ENCODE data around the gene RBL2. TPM values are rescaled to one million over a fixed set of nuclear protein-coding genes. Genes with fewer than 3 reads are reported as not detected.

Gene RBL2
- total RNA-seq, 8 experiments from 2014 or later, result 16.9 to 57.5 (median 29.7) TPM

DNA sequence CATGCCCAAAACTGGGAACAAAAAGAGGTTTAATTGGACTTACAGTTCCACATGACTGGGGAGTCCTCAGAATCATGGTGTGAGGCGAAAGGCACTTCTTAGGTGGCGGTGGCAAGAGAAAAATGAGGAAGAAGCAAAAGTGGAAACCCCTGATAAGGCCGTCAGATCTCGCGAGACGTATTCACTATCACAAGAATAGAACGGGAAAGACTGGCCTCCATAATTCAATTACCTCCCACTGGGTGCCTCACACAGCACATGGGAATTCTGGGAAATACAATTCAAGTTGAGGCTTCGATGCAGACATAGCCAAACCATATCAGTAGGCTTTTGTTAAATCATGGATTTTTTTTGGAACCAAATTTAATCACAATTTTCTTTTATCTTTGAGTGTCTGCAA lies 24.4 kb downstream of the RBL2 start:
- 90 to 100% (median 98%) methylated on average over 2 to 8 of the region's 8 CpGs; no CpG with 5 or more reads in 2 of the 10 experiments for WGBS, 10 experiments
- Histone ChIP-seq H3K27ac (no peak overlapping the region), H3K4me1 (replicated peaks in 1 of 2) (no peaks in the 10 kb centered on the region), H3K4me3 (no peak overlapping the region)
- in situ Hi-C loops (cut with MboI; ENCODE audit: low pct_unique_long_range_greater_than_20kb in 2 of 9, low sequenced_read_pairs in 9 of 9, unreplicated experiment in 9 of 9), result loop anchor here in 1 of 9 experiments (25.0 kb wide), 1 partner anchor 171 kb away; no protein-coding TSS in a partner anchor
- ATAC-seq (replicated peaks in 6 of 8), result peak in 1 of 8 experiments; percentile 52

DNA sequence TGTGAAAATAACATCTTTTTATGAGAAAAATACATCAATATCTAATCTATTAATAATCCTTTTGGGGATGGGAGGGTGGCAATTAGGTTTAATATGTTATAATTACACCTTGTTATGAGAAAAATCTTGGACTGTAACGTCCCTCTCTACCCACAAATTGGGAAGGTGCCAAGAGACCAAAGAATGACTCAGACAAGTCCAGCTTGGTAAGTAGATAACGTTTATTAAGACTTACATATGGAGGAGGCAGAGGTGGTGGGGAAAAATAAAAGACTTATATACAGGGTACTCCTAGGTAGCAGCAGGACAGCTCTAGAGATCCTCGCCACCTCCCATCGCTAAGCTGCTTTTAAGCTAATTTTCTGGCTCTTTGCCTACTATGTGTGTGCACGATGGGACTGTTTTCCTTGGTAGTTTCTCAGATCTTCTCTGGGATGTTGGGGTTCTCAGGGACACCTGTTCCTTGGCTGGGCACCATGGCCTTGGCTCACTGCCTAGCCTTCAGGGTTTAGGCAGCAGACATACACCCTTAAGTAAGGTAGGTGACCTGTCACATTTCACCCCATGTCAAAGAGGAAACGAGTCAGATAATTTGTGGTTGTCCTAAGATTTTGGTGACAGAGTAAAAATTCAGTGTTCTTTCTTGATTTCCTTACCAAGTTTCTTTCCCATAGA lies 31.5 kb downstream of the RBL2 start:
- in situ Hi-C loops (cut with MboI; ENCODE audit: low pct_unique_long_range_greater_than_20kb in 2 of 9, low sequenced_read_pairs in 9 of 9, unreplicated experiment in 9 of 9), result loop anchor here in 1 of 9 experiments (25.0 kb wide), 1 partner anchor 178 kb away; no protein-coding TSS in a partner anchor
- ATAC-seq (replicated peaks in 6 of 8), result no peak
- Histone ChIP-seq H3K4me3 (no peak overlapping the region), H3K4me1 (replicated peaks in 1 of 2) (no peaks in the 10 kb centered on the region), H3K27ac (no peak overlapping the region)
- 55 to 100% (median 86%) methylated on average over 1 to 5 of the region's 6 CpGs for WGBS, 10 experiments

DNA sequence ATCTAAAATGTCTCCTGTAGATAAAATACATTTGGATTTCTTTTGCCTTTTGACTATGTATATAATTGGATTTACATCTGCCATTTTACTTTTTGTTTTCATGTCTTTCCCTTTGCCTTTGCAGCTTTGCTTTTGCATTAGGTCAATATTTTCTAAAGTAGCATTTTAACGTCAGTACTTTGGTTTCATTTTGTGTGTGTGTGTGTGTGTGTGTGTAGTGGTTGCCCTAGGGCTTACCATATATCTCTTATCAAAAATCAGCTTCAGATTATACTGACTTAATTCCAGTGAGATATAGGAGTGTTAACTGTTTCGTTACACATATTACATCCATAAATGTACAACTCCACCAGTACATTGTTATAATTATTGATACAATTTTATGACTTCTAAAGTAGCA lies 42.6 kb downstream of the RBL2 start:
- in situ Hi-C loops (cut with MboI; ENCODE audit: low pct_unique_long_range_greater_than_20kb in 2 of 9, low sequenced_read_pairs in 9 of 9, unreplicated experiment in 9 of 9), result no loop called here
- 82 to 100% (median 94%) methylated on average over 1 to 2 of the region's 2 CpGs; no CpG with 5 or more reads in 1 of the 10 experiments for WGBS, 10 experiments
- H3K4me1 ChIP-seq (replicated peaks in 1 of 2), result no peaks in the 10 kb centered on the region
- no peak for ATAC-seq (replicated peaks in 6 of 8)
- H3K27ac ChIP-seq, result no peak overlapping the region
- H3K4me3 ChIP-seq, result no peak overlapping the region

DNA sequence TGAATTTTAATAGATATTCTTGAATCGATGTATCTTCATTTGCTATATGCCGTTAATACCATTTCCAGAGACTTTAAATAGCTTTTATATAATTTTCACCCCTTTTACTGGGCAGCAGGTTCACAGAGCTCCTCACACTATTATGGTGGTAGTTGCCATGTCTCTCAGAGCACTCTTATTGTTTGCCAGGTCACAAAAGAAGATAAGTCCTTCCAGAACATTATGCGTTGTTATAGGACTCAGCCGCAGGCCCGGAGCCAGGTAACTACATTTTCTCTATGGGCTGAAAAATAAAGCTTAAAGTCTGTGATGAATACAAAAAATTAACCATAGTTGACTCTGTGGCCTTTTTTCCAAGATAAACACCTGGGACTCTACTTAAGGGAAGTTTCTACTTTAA lies 44.7 kb downstream of the RBL2 start:
- ATAC-seq (replicated peaks in 6 of 8), result no peak
- WGBS, 10 experiments, result 84 to 100% (median 96%) methylated on average over 2 to 5 of the region's 5 CpGs; no CpG with 5 or more reads in 2 of the 10 experiments
- Histone ChIP-seq H3K27ac (no peak overlapping the region), H3K4me1 (replicated peaks in 1 of 2) (no peaks in the 10 kb centered on the region), H3K4me3 (no peak overlapping the region)
- in situ Hi-C loops (cut with MboI; ENCODE audit: low pct_unique_long_range_greater_than_20kb in 2 of 9, low sequenced_read_pairs in 9 of 9, unreplicated experiment in 9 of 9), result no loop called here

DNA sequence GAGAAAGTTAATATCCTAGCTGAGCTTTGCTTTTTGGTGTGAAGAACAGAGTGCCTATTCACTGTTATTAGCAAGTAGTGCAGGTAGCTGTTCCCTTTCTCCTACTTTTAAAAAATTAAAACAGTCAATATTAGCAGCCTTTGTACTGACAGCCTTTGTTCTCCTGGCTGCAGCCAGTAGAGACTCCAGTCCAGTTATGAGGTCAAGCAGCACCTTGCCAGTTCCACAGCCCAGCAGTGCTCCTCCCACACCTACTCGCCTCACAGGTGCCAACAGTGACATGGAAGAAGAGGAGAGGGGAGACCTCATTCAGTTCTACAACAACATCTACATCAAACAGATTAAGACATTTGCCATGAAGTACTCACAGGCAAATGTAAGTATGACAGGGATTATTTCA lies 46.1 kb downstream of the RBL2 start:
- H3K4me1 ChIP-seq (replicated peaks in 1 of 2), result no peaks in the 10 kb centered on the region
- no peak overlapping the region for H3K27ac ChIP-seq
- no peak for ATAC-seq (replicated peaks in 6 of 8)
- H3K4me3 ChIP-seq, result no peak overlapping the region
- 100% methylated on average over 1 of the region's 1 CpG; no CpG with 5 or more reads in 8 of the 10 experiments for WGBS, 10 experiments
- in situ Hi-C loops (cut with MboI; ENCODE audit: low pct_unique_long_range_greater_than_20kb in 2 of 9, low sequenced_read_pairs in 9 of 9, unreplicated experiment in 9 of 9), result no loop called here

DNA sequence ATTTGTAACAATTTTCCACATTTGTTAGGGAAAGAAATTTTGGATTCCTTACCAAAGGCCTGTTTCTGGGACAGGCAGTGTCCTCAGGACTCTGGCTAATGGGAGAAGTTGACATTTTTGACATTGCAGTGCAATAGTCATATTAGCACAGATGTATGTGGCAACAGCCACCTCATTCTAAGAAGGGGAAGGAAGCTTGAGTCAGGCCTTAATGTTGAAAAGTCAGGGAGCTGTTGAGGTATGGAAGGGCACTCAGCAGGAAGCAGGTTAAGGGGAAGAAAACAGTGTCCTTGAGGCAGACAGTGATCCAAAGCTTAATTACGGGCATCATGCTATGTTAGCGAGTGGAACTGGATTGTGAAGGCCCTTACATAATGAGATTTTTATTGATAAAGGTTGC lies 47.9 kb downstream of the RBL2 start:
- ATAC-seq (replicated peaks in 6 of 8), result no peak

DNA sequence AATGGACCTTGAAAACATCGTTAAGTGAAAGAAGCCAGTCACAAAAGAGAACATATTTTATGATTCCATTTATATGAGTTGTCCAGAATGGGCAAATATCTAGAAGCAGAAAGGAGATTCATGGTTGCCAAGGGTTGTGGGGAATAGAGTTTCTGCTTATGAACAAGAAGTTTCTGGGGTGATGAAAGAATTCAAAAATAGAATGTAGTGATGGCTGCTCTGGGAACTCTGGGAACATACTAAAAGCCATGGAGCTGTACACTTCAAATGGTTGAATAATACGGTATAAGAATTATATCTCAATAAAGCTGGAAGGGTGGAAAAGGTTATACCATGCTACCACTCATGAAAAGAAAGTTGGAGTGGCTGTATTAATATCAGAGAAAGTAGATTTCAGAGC lies 50.3 kb downstream of the RBL2 start:
- Histone ChIP-seq H3K4me1 (replicated peaks in 1 of 2) (no peaks in the 10 kb centered on the region), H3K4me3 (no peak overlapping the region), H3K27ac (no peak overlapping the region)
- in situ Hi-C loops (cut with MboI; ENCODE audit: low pct_unique_long_range_greater_than_20kb in 2 of 9, low sequenced_read_pairs in 9 of 9, unreplicated experiment in 9 of 9), result no loop called here
- no peak for ATAC-seq (replicated peaks in 6 of 8)
- WGBS, 10 experiments, result 87 to 100% (median 96%) methylated on average over 1 to 2 of the region's 2 CpGs; no CpG with 5 or more reads in 1 of the 10 experiments

More for the DNA sequence above, 47.9 kb downstream of the RBL2 start:
- Histone ChIP-seq H3K27ac (no peak overlapping the region), H3K4me1 (replicated peaks in 1 of 2) (no peaks in the 10 kb centered on the region), H3K4me3 (no peak overlapping the region)
- 80 to 100% (median 93%) methylated on average over 1 to 2 of the region's 2 CpGs; no CpG with 5 or more reads in 3 of the 10 experiments for WGBS, 10 experiments
- in situ Hi-C loops (cut with MboI; ENCODE audit: low pct_unique_long_range_greater_than_20kb in 2 of 9, low sequenced_read_pairs in 9 of 9, unreplicated experiment in 9 of 9), result no loop called here

DNA sequence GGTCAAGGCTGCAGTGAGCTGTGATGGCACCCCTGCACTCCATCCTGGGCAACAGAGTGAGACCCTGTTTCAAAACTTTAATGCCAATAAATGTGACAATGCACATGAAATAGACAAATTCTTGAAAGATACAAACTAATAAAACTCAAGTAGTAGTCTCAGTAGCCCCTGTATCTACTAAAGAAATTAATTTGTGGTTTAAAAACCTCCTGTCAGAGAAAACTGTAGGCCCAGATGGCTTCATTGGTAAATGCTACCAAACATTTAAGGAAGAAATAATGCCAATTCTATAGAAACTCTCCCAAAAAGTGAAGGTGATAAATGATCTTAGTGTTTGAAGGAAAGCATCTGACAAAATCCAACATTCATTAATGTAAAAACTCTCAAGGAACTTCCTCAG lies 52.0 kb downstream of the RBL2 start:
- in situ Hi-C loops (cut with MboI; ENCODE audit: low pct_unique_long_range_greater_than_20kb in 2 of 9, low sequenced_read_pairs in 9 of 9, unreplicated experiment in 9 of 9), result no loop called here
- ATAC-seq (replicated peaks in 6 of 8), result no peak
- Histone ChIP-seq H3K4me1 (replicated peaks in 1 of 2) (no peaks in the 10 kb centered on the region), H3K4me3 (no peak overlapping the region), H3K27ac (no peak overlapping the region)

DNA sequence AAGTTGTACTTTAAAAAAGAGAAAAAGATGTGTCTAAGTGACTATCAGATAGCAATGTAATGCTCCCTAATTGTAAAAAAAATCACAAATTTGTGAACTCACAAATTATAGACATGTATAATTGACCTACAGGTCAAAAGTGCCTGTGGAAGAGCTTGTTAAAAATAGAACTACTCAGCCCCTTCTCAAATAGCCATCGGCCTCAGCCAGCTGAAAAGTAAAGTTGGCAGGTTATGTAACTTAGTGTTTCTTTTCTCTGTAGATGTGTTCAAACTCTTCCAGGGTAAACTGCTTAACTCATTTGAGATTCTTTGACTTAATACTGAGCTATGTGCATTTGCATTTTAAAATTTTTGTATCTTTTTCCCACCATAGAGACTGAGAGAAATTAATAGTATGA lies 55.5 kb downstream of the RBL2 start:
- Histone ChIP-seq H3K4me1 (replicated peaks in 1 of 2) (no peaks in the 10 kb centered on the region), H3K4me3 (no peak overlapping the region), H3K27ac (no peak overlapping the region)
- ATAC-seq (replicated peaks in 6 of 8), result no peak
- in situ Hi-C loops (cut with MboI; ENCODE audit: low pct_unique_long_range_greater_than_20kb in 2 of 9, low sequenced_read_pairs in 9 of 9, unreplicated experiment in 9 of 9), result no loop called here
- WGBS, 10 experiments, result 80 to 100% (median 100%) methylated on average over 1 of the region's 1 CpG; no CpG with 5 or more reads in 5 of the 10 experiments

DNA sequence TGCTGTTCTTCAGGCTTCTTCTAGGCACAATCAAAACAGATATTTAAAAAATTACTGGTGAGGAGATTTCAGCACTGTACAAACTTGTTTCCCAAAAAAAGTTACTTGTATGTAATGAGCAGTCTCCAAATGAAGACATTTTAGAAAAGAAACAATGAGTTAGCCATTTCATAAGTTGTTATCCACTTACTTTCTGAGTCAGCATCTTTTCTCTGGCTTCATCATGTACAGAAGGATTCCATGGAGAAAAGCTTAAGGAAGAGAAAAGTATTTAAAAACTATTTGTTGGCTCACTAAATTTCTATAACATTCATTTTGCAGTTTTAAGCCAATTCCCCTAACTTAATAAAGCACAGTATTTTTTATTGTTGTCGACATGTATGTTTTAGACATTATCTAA lies 58.2 kb downstream of the RBL2 start:
- in situ Hi-C loops (cut with MboI; ENCODE audit: low pct_unique_long_range_greater_than_20kb in 2 of 9, low sequenced_read_pairs in 9 of 9, unreplicated experiment in 9 of 9), result no loop called here
- Histone ChIP-seq H3K4me3 (no peak overlapping the region), H3K4me1 (replicated peaks in 1 of 2) (no peaks in the 10 kb centered on the region), H3K27ac (no peak overlapping the region)
- no peak for ATAC-seq (replicated peaks in 6 of 8)
- WGBS, 10 experiments, result 63 to 100% (median 87%) methylated on average over 1 of the region's 1 CpG; no CpG with 5 or more reads in 2 of the 10 experiments

DNA sequence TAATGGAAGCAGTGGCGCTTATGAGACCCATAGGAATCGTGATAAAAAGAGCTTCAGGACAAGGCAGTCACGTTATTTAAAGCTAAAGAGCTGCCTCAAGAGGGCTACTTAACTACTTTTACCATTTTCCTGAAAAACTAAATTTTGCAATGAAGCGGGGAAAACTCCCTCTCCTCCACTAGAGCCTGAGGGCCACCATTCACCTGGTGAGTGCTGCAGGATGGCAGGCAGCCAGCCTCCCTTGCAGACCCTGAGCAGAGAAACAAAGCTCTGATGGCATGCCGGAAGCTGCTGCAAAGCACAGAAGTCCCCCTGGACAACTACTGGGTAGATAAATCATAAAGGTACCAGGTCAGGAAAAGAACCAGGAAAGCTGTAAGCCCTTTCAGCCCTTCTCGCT lies 60.4 kb downstream of the RBL2 start:
- in situ Hi-C loops (cut with MboI; ENCODE audit: low pct_unique_long_range_greater_than_20kb in 2 of 9, low sequenced_read_pairs in 9 of 9, unreplicated experiment in 9 of 9), result no loop called here
- no peak for ATAC-seq (replicated peaks in 6 of 8)
- Histone ChIP-seq H3K4me1 (replicated peaks in 1 of 2) (no peaks in the 10 kb centered on the region), H3K27ac (no peak overlapping the region), H3K4me3 (no peak overlapping the region)
- WGBS, 10 experiments, result 87 to 100% (median 95%) methylated on average over 1 to 6 of the region's 6 CpGs; no CpG with 5 or more reads in 1 of the 10 experiments

DNA sequence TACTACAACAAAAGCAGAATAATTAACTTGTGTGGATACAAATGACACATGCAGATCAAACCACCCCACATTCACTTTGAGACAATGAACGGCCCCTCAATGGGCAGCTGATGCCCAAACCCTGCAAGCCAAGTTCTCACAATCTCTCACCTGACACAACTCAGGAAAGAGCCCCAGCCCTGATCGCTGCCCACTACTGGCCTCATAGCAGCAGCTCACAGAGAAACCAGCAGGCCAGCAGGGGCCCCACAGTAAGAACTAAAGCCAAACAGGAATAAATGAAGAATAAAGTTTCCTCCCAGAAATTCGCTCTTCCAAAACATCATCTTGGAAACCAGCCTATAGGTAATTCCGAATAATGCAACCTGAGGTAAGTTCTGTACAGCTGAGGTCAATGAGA lies 61.1 kb downstream of the RBL2 start:
- in situ Hi-C loops (cut with MboI; ENCODE audit: low pct_unique_long_range_greater_than_20kb in 2 of 9, low sequenced_read_pairs in 9 of 9, unreplicated experiment in 9 of 9), result no loop called here
- no peak overlapping the region for H3K27ac ChIP-seq
- H3K4me3 ChIP-seq, result no peak overlapping the region
- no peaks in the 10 kb centered on the region for H3K4me1 ChIP-seq (replicated peaks in 1 of 2)
- WGBS, 10 experiments, result 79 to 100% (median 91%) methylated on average over 2 to 4 of the region's 4 CpGs; no CpG with 5 or more reads in 2 of the 10 experiments
- no peak for ATAC-seq (replicated peaks in 6 of 8)

DNA sequence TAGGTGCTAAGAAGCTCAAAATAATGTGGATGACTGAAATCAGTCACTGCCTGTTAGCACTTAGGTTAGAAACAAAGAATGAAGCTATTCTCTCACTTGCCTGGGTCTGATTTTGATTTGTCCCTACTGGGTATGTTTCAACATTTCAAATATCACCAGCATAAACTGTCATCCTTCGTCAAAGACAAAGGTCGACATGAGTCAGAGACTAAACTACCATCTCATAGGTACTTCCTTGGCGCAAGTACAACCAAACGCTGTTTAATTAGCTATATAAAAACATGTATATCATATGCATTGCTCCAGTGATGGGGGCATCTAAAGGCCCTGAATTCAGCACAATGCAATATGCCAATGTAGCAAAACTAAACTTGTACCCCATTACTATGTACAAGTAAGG lies 64.7 kb downstream of the RBL2 start:
- ATAC-seq (replicated peaks in 6 of 8), result no peak
- Histone ChIP-seq H3K4me3 (no peak overlapping the region), H3K27ac (no peak overlapping the region), H3K4me1 (replicated peaks in 1 of 2) (peaks cover 8 to 11% of the 10 kb centered on the region in 2 donors)
- in situ Hi-C loops (cut with MboI; ENCODE audit: low pct_unique_long_range_greater_than_20kb in 2 of 9, low sequenced_read_pairs in 9 of 9, unreplicated experiment in 9 of 9), result no loop called here
- 56 to 100% (median 80%) methylated on average over 2 to 4 of the region's 4 CpGs; no CpG with 5 or more reads in 3 of the 10 experiments for WGBS, 10 experiments
